ENCODE measurements around the gene HOTAIR.

- no peak for TF ChIP-seq POLR2AphosphoS5 (IDR thresholded peaks at IDR 0.05)
- TF ChIP-seq POLR2A (IDR thresholded peaks at IDR 0.05): no peak
- no peak for TF ChIP-seq CTCF (IDR thresholded peaks at IDR 0.05)
Observed at GRCh38 chr12:53959314-53959713, 15.4 kb downstream of the HOTAIR start.

Measured in sigmoid colon (tissue), 4 donors.